ENCODE measurements around the gene GCSH. TPM values are rescaled to one million over a fixed set of nuclear protein-coding genes. Genes with fewer than 3 reads are reported as not detected.

Gene GCSH
- total RNA-seq, 1 donor from 2014 or later, result 41.1 TPM

DNA sequence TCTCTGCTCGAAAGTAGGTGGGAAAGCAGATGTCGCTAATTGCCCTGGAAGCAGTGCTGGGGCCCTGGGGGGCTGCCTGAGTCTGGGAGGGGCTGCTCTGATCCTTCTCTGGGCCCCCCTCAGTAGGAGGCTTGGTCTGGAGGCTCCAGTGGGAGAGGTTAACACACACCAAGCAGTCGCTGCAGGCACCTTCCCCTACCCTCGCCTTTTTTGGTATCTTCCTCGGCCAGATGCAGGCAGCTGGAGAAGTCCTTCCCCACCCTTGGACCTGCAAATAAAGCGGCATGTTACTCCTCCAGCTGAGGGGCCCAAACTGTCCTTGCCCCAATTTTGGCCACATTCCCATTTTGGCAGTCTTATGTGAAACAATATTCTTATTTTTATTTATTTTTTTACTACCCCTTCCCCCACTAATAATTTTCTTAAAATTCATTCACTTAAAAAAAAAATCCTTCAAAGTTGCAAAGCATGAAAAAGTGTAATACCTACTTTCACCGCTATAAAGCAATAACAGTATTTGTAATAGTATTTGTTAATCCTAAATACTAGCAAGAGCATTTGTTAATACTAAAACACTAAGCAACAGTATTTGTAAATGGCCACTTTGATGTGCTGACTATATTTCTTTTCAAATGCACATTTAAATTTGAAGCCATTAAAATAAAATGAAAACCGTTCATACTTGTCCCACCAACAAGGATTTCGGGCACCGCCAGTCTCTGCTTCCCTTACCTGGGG, 34.2 kb downstream of the GCSH start:
- Mint-ChIP-seq H3K9me3 (ENCODE audit: unreplicated experiment) (no peaks in the 10 kb centered on the region), H3K36me3 (ENCODE audit: low read depth, unreplicated experiment) (no peaks in the 10 kb centered on the region), H3K27ac (ENCODE audit: unreplicated experiment) (no peak overlapping the region), H3K4me1 (ENCODE audit: low read depth, unreplicated experiment) (no peaks in the 10 kb centered on the region), H3K4me3 (ENCODE audit: unreplicated experiment) (no peak overlapping the region), H3K27me3 (ENCODE audit: low read depth, unreplicated experiment) (no peaks in the 10 kb centered on the region)
- Histone ChIP-seq H2AFZ (ENCODE audit: low read depth, low read length) (no peak overlapping the region), H3K4me1 (ENCODE audit: insufficient read depth, low read length) (no peaks in the 10 kb centered on the region), H3K4me2 (ENCODE audit: low read length) (no peak overlapping the region), H3K27me3 (ENCODE audit: insufficient read depth, low read length) (no peaks in the 10 kb centered on the region), H3K4me3 (ENCODE audit: insufficient read depth, low read depth, low read length) (no peak overlapping the region), H3K36me3 (ENCODE audit: insufficient read depth, low read length) (no peaks in the 10 kb centered on the region), H3K27ac (ENCODE audit: low read depth, low read length) (no peak overlapping the region), H3K79me2 (ENCODE audit: insufficient read depth, low read length) (no peaks in the 10 kb centered on the region), H3K9me3 (ENCODE audit: insufficient read depth, low read depth, low read length) (no peaks in the 10 kb centered on the region), H4K20me1 (ENCODE audit: insufficient read depth, low read length) (no peaks in the 10 kb centered on the region), H3K9ac (ENCODE audit: low read length) (no peak overlapping the region)
- TF ChIP-seq EZH2 (IDR thresholded peaks at IDR 0.05; ENCODE audit: insufficient read depth, low read length), result no peak
- FAIRE-seq (no peak), DNase-seq (ENCODE audit: low read depth) (no peak)

DNA sequence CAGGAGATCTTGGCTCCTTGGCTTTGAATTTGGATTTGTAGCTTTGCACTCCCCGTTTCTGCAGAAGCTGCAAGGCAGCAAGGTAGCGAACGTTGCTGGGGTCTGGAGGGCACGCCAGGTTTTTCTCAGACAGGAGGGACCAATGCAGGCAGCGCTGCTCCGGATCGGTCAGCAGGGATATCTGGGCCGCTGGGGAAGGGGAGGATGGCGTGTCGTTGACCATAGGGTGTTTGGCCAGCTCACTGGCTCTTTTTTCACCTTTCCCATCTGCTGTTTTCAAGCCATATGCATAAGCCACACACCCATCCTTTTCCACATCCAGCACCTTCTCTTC, 34.9 kb downstream of the GCSH start:
- Histone ChIP-seq H3K4me1 (ENCODE audit: insufficient read depth, low read length) (no peaks in the 10 kb centered on the region), H3K27ac (ENCODE audit: low read depth, low read length) (no peak overlapping the region), H2AFZ (ENCODE audit: low read depth, low read length) (no peak overlapping the region), H3K4me3 (ENCODE audit: insufficient read depth, low read depth, low read length) (no peak overlapping the region), H3K9me3 (ENCODE audit: insufficient read depth, low read depth, low read length) (no peaks in the 10 kb centered on the region), H4K20me1 (ENCODE audit: insufficient read depth, low read length) (no peaks in the 10 kb centered on the region), H3K9ac (ENCODE audit: low read length) (no peak overlapping the region), H3K27me3 (ENCODE audit: insufficient read depth, low read length) (no peaks in the 10 kb centered on the region), H3K36me3 (ENCODE audit: insufficient read depth, low read length) (no peaks in the 10 kb centered on the region), H3K4me2 (ENCODE audit: low read length) (no peak overlapping the region), H3K79me2 (ENCODE audit: insufficient read depth, low read length) (no peaks in the 10 kb centered on the region)
- no peak for DNase-seq (ENCODE audit: low read depth)
- Mint-ChIP-seq H3K4me1 (ENCODE audit: low read depth, unreplicated experiment) (no peaks in the 10 kb centered on the region), H3K27me3 (ENCODE audit: low read depth, unreplicated experiment) (no peaks in the 10 kb centered on the region), H3K9me3 (ENCODE audit: unreplicated experiment) (no peaks in the 10 kb centered on the region), H3K4me3 (ENCODE audit: unreplicated experiment) (no peak overlapping the region), H3K27ac (ENCODE audit: unreplicated experiment) (no peak overlapping the region), H3K36me3 (ENCODE audit: low read depth, unreplicated experiment) (no peaks in the 10 kb centered on the region)
- no peak for FAIRE-seq
- no peak for TF ChIP-seq EZH2 (IDR thresholded peaks at IDR 0.05; ENCODE audit: insufficient read depth, low read length)
- TF ChIP-seq, protein P1, sequence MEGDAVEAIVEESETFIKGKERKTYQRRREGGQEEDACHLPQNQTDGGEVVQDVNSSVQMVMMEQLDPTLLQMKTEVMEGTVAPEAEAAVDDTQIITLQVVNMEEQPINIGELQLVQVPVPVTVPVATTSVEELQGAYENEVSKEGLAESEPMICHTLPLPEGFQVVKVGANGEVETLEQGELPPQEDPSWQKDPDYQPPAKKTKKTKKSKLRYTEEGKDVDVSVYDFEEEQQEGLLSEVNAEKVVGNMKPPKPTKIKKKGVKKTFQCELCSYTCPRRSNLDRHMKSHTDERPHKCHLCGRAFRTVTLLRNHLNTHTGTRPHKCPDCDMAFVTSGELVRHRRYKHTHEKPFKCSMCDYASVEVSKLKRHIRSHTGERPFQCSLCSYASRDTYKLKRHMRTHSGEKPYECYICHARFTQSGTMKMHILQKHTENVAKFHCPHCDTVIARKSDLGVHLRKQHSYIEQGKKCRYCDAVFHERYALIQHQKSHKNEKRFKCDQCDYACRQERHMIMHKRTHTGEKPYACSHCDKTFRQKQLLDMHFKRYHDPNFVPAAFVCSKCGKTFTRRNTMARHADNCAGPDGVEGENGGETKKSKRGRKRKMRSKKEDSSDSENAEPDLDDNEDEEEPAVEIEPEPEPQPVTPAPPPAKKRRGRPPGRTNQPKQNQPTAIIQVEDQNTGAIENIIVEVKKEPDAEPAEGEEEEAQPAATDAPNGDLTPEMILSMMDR (IDR thresholded peaks at IDR 0.05; ENCODE audit: insufficient read depth, low read depth, low read length), result no peak

DNA sequence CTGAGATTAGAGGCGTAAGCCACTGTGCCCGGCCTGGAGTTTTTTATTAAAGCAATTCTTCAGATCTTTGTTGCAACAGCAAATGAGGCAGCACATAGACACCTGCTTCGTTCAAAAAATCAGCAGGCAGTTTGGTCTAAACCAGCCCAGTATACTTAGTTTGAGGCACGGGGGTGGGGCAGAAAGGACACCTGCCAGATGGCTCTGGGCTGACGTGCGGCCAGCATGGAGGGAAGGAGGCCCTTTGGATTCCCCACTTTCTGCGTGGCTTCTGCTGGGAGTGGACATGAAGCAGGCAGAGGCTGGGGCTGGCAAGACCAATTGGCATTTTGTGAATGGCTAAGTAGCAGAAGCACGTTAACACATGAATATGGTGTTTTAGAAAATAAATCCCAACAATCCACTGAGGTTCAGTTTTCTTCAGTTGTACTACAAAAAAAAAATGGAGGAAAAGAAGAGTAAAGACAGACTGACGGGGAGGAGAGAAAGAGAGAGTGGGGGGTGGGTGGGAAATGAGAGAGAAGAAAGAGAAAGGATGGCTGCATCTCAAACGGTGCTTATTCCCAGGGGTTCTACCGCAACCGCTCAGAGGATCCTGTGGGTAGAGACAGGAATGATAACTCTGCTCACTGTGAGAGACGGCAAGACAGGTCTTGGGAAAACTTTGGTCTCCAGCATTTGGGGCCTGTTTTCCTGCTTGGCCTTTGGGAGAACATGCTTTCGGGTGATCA, 35.5 kb downstream of the GCSH start:
- Histone ChIP-seq H3K79me2 (ENCODE audit: insufficient read depth, low read length) (no peaks in the 10 kb centered on the region), H3K4me3 (ENCODE audit: insufficient read depth, low read depth, low read length) (no peak overlapping the region), H3K36me3 (ENCODE audit: insufficient read depth, low read length) (no peaks in the 10 kb centered on the region), H4K20me1 (ENCODE audit: insufficient read depth, low read length) (no peaks in the 10 kb centered on the region), H3K4me2 (ENCODE audit: low read length) (no peak overlapping the region), H3K9me3 (ENCODE audit: insufficient read depth, low read depth, low read length) (no peaks in the 10 kb centered on the region), H3K27me3 (ENCODE audit: insufficient read depth, low read length) (no peaks in the 10 kb centered on the region), H2AFZ (ENCODE audit: low read depth, low read length) (no peak overlapping the region), H3K9ac (ENCODE audit: low read length) (no peak overlapping the region), H3K27ac (ENCODE audit: low read depth, low read length) (no peak overlapping the region), H3K4me1 (ENCODE audit: insufficient read depth, low read length) (no peaks in the 10 kb centered on the region)
- no peak for DNase-seq (ENCODE audit: low read depth)
- H3K27ac Mint-ChIP-seq (ENCODE audit: unreplicated experiment), result no peak overlapping the region
- no peak for FAIRE-seq
- no peaks in the 10 kb centered on the region for H3K4me1 Mint-ChIP-seq (ENCODE audit: low read depth, unreplicated experiment)
- no peak overlapping the region for H3K4me3 Mint-ChIP-seq (ENCODE audit: unreplicated experiment)
- H3K27me3 Mint-ChIP-seq (ENCODE audit: low read depth, unreplicated experiment), result no peaks in the 10 kb centered on the region
- H3K9me3 Mint-ChIP-seq (ENCODE audit: unreplicated experiment), result no peaks in the 10 kb centered on the region
- no peak for TF ChIP-seq EZH2 (IDR thresholded peaks at IDR 0.05; ENCODE audit: insufficient read depth, low read length)
- TF ChIP-seq, protein P1 (IDR thresholded peaks at IDR 0.05; ENCODE audit: insufficient read depth, low read depth, low read length), result no peak
- H3K36me3 Mint-ChIP-seq (ENCODE audit: low read depth, unreplicated experiment), result no peaks in the 10 kb centered on the region
